HL-60/S4 treated with phorbol 12-myristate 13-acetate at 8.2 ng/mL for 4 days and 3 days (cell line): ENCODE results near the gene OR56B1.

ENCODE experiments used
- in situ Hi-C: fragments of 300-500 bp; cut with MboI; formaldehyde crosslinking; loops from 2 replicates; pipeline ENCODE4 v1.15.0; 2022; ENCODE audit warnings: low sequenced_read_pairs

OR56B1 gene

DNA sequence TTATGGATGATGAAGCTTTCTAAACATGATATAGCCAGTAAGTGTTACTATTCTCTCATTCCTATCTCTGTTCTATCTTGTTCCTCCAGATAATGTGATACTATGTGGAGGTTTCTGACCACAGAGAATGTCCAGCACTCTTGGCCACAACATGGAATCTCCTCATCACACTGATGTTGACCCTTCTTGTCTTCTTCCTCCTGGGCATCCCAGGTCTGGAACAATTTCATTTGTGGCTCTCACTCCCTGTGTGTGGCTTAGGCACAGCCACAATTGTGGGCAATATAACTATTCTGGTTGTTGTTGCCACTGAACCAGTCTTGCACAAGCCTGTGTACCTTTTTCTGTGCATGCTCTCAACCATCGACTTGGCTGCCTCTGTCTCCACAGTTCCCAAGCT is 9.9 kb upstream of the OR56B1 start:
- in situ Hi-C loops, result no loop called here

DNA sequence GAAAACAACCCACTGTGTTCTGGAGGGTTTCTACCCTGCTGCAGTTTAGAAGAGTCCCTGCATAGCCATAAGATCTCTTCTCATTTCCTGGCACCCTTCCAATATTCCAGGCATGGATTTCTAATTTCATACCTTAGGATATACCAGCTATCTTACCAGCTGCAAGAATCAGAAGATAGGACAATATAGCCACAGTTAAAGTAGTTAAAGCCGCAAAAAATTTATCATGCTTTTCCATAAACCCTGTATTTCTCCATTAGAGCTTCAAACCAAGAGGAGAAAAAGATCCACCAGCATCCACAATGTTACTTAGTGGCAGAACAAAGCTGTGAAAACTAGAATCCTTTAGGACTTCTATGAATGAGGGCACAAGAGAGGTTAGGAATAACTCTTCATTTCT is 8.6 kb upstream of the OR56B1 start:
- in situ Hi-C loops, result no loop called here

DNA sequence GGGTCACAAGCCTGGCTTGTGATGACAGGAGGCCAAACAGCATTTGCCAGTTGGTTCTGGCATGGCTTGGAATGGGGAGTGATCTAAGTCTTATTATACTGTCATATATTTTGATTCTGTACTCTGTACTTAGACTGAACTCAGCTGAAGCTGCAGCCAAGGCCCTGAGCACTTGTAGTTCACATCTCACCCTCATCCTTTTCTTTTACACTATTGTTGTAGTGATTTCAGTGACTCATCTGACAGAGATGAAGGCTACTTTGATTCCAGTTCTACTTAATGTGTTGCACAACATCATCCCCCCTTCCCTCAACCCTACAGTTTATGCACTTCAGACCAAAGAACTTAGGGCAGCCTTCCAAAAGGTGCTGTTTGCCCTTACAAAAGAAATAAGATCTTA is 843 bp downstream of the OR56B1 start:
- in situ Hi-C loops, result no loop called here

DNA sequence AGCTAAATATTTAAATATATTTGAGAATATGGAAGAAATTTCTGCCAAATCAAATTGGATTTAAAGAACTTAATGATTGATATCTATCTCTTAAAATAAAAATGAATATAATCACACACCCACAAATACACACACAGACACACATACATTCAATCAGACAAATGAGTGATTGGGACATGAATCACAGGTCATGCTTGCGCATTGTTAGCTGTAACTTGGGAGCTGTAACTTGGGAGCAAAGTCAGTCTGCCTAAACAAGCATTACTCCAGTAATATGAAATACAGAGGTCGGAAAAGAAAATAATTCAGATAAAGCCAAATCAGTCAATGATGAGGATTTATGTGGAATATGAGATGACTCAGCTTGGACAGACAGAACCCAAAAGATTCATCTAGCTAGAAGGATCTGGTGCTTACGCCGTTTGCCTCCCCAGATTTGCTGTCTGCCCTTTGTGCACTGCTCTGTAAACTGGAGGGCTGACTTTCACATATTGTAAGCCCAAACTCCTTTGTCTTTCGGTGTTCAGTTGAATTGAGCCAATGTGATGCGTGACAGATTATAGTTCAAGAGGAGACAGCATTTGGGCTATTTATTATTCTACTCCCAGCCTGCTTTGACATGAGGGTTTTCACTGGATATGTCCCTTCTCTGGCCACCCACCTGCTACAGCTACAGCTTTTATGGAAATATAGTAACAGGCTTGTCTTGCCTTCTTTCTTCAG is 1.6 kb downstream of the OR56B1 start:
- in situ Hi-C loops, result no loop called here

DNA sequence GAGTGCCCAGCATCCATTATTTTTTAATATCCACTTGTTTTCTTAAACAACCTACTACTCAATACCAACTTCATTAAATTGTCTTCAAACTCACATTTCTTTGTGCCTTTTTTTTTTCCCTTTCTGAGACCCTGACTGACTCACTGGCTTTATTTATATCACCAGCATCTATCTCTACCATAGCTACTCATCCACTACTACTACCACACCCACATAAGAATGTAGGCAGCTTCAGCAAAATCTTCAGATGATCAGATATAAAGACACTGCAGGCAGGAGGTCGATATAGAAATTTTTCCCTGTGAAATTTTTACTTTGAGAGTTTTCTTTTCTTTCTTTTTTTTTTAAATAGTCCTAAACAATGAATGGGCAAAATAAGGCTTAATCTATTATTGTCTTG is 2.2 kb downstream of the OR56B1 start:
- in situ Hi-C loops, result no loop called here

DNA sequence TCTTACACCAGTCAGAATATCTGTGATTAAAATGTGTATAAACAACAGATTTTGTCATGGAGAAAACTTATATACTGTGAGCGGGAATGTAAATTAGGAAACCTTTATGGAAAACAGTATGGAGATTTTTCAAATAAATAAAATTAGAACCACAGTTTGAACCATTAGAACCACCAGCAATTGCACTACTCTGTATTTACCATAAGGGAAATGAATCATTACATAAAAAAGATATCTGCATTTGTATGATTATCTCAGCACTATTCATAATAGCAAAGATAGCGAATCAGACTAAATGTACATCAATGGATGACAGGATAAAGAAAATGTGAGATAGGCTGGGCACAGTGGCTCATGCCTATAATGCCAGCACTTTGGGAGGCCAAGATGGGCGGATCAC is 10.4 kb downstream of the OR56B1 start:
- in situ Hi-C loops, result no loop called here

DNA sequence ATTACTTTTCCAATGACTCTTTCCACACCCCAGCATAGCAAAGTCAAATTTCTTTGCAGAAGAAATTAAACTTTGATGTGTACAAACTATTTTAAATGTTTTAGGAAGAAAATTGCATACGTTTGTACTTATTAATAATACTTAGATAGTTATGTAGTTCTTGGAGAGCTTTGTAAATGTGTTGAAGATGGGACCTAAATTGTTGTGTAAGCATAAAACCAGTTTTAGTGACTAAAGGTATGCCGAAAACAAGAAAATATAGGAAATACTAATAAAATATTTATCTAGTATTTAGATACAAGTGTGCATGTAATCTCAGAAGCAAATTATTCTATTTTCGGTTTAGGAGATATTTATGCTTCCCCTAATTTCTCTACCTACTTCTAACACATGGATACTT is 13.6 kb downstream of the OR56B1 start:
- in situ Hi-C loops, result no loop called here

DNA sequence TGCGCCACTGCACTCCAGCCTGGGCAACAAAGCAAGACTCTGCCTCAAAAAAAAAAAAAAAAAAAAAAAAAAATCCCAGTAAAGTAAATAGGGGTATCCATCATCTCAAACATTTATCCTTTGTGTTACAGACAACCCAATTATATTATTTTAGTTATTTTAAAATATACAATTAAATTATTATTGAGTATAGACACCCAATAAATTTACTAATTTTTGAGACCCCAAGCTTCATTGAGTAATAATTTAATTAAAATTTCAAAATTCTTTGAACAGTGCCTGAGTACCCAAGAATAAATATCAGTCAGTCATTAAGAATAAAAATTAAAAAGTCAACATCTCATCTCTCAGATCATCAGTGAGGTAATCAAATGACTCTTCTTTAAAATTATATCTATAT is 17.7 kb downstream of the OR56B1 start, which contains the start of gene OR52N4:
TSS of gene OR52N4 (plus strand) at position 301 of the 400 bp plus-strand sequence. CDS start 498 bp downstream, outside the sequence.
- in situ Hi-C loops, result no loop called here

DNA sequence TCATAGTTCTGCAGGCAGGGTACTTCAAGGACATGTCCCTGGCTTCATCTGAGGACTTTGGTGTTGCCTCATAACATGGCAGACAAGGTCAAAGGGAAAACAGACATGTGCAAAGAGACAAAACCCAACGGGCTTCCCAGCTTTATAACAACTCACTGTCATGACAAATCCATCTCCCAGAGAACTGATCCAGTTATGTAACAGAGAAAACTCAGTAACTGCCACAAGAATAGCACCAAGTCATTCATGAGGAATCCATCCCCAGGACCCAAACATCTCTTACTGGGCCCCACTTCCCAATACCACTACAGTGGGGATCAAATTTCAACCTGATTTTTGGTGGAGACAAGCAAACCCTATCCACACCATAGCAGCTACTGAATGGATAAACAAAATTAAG is 30.8 kb downstream of the OR56B1 start:
- in situ Hi-C loops, result no loop called here

DNA sequence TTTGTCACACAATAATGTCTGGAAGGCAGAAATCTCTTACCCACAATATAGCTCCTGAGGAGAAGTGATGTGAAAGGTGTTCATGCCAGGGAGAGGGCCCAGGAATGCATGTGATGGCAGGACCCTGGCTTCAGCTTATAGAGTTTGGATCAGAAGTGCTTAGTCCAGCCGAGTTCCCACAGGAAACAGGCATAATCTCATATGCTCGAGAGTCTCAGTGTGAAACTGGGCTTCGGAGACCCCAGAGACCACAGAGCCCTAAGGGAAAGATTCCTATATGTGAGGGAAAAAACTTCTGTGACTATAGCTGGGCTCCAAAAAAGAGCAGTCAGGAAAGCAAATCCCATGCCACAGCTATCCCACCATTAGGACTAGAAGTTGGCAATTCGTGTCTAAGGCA is 47.0 kb downstream of the OR56B1 start, which contains the start of gene OR52N5:
TSS of gene OR52N5 (minus strand) at position 101 of the 400 bp plus-strand sequence. CDS start 4,721 bp downstream, outside the sequence.
- in situ Hi-C loops, result no loop called here
